GM19395 (cell line): ENCODE results near the gene GALNT16.
"Not testable (repeated sequence)": the region's sequence is repeated elsewhere in the genome, so short reads cannot be mapped to it uniquely, and the experiment has no call there.

Source experiments
- ATAC-seq: cut with Tn5 transposase; IDR thresholded peaks from one replicate; pipeline ENCODE4 v1.9.1; 2021; ENCODE audit warnings: mild to moderate bottlenecking, moderate library complexity; ENCODE audit not compliant: unreplicated experiment

The GALNT16 gene

DNA sequence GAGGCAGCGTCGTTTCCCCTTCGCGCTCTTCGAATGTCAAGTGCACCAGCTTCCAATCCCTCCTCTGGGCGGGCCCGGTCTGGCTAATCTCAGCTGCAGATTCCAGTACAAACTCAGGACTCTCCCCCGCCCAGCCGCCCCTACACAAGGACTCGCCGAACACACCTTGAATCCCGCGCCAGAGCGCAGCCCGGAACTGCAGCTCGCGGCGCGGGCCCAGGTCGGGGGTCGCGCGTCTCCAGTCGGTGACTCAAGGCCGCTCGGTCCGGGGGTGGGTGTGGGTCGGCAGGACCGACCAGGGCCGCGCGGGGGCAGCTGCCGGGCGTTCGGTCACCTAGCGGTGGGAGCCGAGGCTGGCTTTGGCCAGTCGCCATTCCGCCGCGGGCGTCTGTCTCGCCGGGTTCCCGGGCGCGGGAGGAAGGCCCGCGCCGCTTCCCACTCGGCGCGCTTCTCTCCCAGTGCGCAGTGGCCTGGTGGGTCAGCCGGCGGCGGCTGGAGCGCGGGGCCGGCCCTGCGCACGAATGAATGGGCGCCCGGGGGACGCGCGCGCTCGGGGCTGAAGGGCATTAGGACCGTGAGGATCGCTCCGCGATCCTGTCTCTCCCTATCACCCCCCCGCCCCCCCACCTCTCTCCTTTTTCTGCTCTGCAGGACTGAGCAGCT lies at the start of gene GALNT16:
Gene GALNT16 (plus strand): TSS at position 632 of the 663 bp plus-strand sequence. CDS start 133 bp downstream, outside the sequence.
- ATAC-seq, result no peak

DNA sequence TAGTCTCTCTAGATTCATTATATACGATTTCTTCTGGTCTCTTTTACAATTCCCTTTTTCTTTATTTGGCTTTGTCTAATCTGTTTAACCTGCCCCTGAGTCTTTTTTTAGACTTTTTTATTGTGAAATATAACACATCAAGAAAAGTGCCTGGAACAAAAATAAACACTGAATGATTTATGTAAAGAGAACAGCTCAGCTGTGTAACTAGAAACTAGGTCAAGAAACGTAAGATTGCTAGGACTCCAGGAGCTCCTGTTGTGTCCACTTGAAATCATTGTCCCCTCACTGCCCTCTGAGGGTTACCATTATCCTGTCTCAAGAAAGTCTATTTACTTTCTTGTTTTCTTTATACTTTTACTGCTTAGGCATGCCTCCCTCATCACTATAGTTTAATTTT lies 45.6 kb upstream of the GALNT16 start:
- ATAC-seq, result no peak

DNA sequence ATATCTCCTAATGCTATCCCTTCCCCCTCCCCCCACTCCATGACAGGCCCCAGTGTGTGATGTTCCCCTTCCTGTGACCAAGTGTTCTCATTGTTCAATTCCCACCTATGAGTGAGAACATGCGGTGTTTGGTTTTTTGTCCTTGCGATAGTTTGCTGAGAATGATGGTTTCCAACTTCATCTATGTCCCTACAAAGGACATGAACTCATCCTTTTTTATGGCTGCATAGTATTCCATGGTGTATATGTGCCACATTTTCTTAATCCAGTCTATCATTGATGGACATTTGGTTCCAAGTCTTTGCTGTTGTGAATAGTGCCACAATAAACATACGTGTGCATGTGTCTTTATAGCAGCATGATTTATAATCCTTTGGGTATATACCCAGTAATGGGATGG lies 42.3 kb upstream of the GALNT16 start:
- ATAC-seq, result not testable (repeated sequence)

DNA sequence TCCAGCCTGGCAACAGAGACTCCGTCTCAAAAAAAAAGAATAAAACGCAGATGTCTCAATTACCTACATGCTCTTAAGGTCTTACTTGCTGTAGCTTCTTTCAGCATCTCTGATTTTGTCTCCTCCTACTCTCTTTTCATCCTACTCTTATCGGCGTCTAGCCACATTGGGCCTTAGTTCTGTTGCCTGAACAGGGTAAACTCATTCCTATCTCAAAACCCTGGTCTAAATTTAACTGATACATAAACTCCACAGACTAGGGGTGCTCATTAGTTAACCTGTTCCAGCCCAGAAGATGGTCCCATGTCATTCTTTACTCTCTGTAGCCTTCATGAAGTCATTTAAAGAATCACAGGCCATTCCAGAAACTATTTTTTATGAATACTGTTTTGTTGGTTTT lies 35.0 kb upstream of the GALNT16 start:
- ATAC-seq, result no peak

DNA sequence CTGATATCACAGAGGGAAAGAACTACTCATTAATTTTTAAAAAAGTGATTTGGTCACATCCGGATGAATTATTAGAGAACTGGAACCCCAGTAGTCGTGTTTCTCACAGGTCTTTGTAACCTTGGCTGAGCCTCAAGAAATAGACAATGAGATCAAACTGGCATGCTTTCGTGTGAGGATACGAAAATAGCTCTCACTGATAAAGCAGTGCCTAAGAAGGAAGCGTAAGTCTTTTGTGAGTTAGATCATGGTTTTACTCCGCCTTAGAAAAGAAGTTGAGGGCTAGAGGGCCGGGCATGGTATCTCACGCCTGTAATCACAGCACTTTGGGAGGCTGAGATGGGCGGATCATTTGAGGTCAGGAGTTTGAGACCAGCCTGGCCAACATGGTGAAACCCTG lies 33.8 kb upstream of the GALNT16 start:
- no peak for ATAC-seq

GRCh38 chr14:69226736-69227135 lies 33.2 kb upstream of the GALNT16 start:
- no peak for ATAC-seq

- ATAC-seq, result no peak
These were observed 28.5 kb upstream of the GALNT16 start for GRCh38 chr14:69231486-69231885.

DNA sequence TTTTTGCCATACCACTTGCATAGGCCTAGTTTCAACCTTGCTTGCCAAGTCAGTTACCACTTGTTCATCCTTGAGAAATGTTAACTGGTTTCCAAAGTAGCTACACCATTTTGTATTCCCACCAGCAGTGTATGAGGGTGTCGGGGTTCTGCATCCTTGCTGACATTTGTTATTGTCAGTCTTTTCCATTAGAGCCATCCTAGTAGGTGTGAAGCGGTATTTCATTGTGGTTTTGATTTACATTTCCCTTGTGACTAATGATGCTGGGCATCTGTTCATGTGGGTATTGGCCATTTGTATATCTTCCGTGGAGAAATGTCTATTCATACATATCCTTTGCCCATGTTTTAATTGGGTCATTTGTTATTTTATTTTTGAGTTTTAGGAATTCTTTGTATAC lies 27.6 kb upstream of the GALNT16 start:
- no peak for ATAC-seq

DNA sequence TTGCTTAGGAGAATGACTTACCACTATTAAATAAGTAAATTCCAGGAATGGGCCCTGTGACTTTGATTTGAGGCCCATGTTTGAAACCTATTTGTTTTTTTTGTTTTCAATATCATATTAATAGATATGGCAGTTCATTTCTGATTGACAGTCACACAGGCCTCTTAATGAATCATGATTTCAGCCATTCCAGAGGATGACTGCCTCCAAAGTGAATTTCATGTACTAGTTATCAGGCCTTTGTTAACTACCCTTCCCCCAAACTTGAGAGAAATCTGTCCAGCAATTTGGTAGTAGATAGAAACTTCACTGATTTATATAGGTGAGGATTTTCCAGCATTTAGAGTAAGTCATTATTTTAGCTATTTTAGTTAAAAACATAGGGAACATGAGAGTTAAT lies 25.9 kb upstream of the GALNT16 start:
- ATAC-seq, result no peak

- ATAC-seq, result no peak
These were observed 24.2 kb upstream of the GALNT16 start for GRCh38 chr14:69235708-69236107.

DNA sequence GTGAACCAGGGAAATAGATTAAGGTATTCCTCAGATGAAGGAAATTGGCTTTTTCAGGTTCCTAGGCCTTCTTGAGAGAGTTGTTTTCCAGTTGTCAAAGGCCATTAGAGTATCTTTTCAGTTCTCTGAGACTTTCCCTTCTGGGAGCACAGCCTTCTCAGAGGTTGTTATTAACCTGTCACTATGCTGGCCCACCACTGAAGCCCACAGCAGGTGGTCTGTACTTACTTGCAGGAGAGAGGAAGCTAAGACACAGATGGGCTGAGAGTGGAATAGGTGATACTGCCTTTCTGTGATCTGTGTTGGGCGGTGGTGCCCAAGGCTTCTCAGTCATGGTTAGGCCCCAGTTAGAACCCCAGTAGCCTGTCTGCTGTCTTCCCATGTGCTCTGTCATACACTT lies 22.8 kb upstream of the GALNT16 start:
- no peak for ATAC-seq

- no peak for ATAC-seq
These were observed 22.4 kb upstream of the GALNT16 start for GRCh38 chr14:69237584-69237983.

GRCh38 chr14:69238883-69239282 lies 21.1 kb upstream of the GALNT16 start:
- ATAC-seq, result no peak

- ATAC-seq, result no peak
These were observed 19.3 kb upstream of the GALNT16 start for GRCh38 chr14:69240527-69241173.

DNA sequence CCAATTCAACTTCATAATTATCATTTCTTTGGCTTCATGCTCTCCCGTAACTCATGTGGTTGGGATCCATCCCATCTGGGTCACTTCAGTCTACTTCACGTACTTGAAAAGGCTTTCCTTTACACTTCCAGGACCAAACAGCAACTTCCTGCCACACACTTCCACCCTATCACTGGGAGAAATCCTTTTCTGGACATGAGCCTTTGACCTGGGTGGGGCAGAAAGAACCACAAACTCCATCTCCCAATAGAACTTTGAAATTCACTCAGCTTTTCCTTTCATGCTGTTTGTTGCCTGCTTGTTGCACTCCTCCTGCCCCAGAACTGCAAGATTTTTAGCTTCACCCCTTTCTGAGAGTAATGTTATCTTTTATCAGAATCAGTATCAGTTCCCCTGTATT lies 18.4 kb upstream of the GALNT16 start:
- no peak for ATAC-seq

DNA sequence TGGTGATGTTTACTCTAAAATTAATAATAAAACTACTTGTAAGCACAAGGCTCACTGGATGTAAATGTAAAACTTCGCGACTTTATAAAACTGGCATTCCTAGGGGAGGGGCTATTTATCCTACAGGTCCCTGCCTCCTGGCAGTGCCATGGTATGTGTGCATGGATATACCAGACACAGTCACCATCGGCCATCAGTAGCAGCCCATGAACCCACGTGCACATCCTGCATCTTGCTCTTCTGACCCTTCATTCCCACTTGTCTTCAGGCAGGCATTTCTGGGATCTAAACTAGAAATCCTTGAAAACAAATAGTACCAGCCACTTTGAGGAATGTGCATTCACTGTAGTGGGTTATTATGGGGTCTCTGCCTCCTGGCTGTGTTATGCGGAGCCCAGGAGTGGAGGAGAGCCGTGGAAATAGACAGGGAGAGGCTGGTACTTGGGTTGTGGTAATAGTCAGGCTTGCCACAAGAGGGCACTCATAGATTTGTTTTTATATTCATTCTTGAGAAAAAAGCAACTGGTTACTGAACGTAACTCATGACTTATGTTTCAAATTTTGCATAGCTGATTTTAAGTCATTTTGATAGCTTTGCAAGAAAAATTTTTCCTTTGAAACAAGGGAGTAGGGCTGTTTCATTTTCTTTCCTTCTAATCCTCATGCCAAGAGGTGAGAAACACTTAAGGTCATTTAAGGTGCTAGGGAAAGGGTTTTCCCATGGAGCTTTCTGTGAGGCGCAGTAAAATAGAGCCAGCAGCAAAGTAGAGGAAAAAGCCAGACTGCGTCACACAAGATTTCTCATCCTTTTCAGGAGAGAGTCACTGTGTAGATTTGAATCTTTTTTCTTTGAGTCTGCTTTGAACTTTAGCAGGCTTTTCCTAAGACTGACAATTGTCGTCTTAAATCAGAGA lies 17.4 kb upstream of the GALNT16 start:
- no peak for ATAC-seq

- ATAC-seq, result no peak
These were observed 15.0 kb upstream of the GALNT16 start for GRCh38 chr14:69244946-69245345.

GRCh38 chr14:69246331-69246730 lies 13.6 kb upstream of the GALNT16 start:
- no peak for ATAC-seq

GRCh38 chr14:69247676-69248440 lies 12.1 kb upstream of the GALNT16 start:
- no peak for ATAC-seq

DNA sequence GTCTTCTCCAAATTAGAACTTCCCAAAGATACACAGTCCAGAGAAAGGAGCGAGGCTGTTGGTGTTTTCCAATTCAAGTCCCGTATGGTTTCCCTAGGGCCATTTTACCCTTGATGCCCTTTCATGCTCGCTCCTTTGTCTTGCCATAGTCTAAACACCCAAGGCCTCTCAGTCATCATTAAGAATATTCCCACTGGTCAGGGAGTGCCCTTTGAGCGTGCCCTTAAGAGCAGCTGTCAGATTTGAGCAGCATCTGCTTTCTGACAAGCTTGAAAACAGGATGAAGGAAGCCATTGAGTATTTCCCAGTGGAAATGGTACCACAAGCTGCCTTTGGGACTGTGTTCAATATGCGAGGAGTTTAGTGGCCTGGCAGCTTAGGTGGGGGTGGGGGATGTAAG lies 10.4 kb upstream of the GALNT16 start:
- ATAC-seq, result no peak

GRCh38 chr14:69252851-69253250 lies 7.1 kb upstream of the GALNT16 start:
- ATAC-seq, result no peak
